GM10266 (cell line): Measurements from ENCODE around the gene GDI2.

Source experiments
- DNase-seq: peaks from one replicate; pipeline ENCODE4 v3.0.0; 2012; ENCODE audit errors: extremely low spot score
- CTCF ChIP-seq: IDR thresholded peaks from 2 replicates; pipeline ENCODE4 v1.5.1; 2012; ENCODE audit warnings: mild to moderate bottlenecking, low read depth; ENCODE audit not compliant: control insufficient read depth, insufficient read depth; ENCODE audit errors: missing control alignments

The GDI2 gene

GRCh38 chr10:5818894-5819293 lies 5.7 kb upstream of the GDI2 start:
- peak; percentile 34 for DNase-seq

GRCh38 chr10:5818048-5818331 lies 4.8 kb upstream of the GDI2 start:
- DNase-seq: no peak
- TF ChIP-seq CTCF: no peak

More at GRCh38 chr10:5818894-5819293, 5.7 kb upstream of the GDI2 start:
- no peak for TF ChIP-seq CTCF

GRCh38 chr10:5817322-5818047 lies 4.3 kb upstream of the GDI2 start:
- TF ChIP-seq CTCF: no peak
- peak; percentile 45 for DNase-seq

GRCh38 chr10:5816170-5816569 lies 2.9 kb upstream of the GDI2 start:
- no peak for TF ChIP-seq CTCF
- DNase-seq: no peak

- DNase-seq: no peak
- TF ChIP-seq CTCF: no peak
These were observed 1.2 kb upstream of the GDI2 start for GRCh38 chr10:5814110-5815107.

- DNase-seq: no peak
- no peak for TF ChIP-seq CTCF
These were observed 218 bp downstream of the GDI2 start for GRCh38 chr10:5813091-5813340.

- DNase-seq: peak; percentile 50
These were observed 747 bp downstream of the GDI2 start for GRCh38 chr10:5812283-5813090.

More at GRCh38 chr10:5812283-5813090, 747 bp downstream of the GDI2 start:
- no peak for TF ChIP-seq CTCF
